Body of pancreas (tissue), 4 donors: ENCODE data around the gene KLHL15.

ENCODE experiments used
- POLR2A ChIP-seq, 3 donors: fragments of 450-650 bp; IDR thresholded peaks; one replicate each; pipeline ENCODE4 v1.6.1; 2016; ENCODE audit warnings: antibody characterized with exemption in 3 of 3, mild to moderate bottlenecking in 2 of 3
- TF ChIP-seq, protein P1 (sequence below), 7 experiments: fragments of 450-650 bp in 4 of 7; fragments of 200-600 bp in 3 of 7; sonication (generic) in 3 of 7; IDR thresholded peaks; one replicate each; pipeline ENCODE4 v1.5.1; 2016 to 2019; ENCODE audit warnings: antibody characterized with exemption in 7 of 7

GRCh38 chrX:23959781-23960180 lies 67.2 kb downstream of the KLHL15 start:
- TF ChIP-seq POLR2A (IDR thresholded peaks at IDR 0.05): no peak
- TF ChIP-seq, protein P1, sequence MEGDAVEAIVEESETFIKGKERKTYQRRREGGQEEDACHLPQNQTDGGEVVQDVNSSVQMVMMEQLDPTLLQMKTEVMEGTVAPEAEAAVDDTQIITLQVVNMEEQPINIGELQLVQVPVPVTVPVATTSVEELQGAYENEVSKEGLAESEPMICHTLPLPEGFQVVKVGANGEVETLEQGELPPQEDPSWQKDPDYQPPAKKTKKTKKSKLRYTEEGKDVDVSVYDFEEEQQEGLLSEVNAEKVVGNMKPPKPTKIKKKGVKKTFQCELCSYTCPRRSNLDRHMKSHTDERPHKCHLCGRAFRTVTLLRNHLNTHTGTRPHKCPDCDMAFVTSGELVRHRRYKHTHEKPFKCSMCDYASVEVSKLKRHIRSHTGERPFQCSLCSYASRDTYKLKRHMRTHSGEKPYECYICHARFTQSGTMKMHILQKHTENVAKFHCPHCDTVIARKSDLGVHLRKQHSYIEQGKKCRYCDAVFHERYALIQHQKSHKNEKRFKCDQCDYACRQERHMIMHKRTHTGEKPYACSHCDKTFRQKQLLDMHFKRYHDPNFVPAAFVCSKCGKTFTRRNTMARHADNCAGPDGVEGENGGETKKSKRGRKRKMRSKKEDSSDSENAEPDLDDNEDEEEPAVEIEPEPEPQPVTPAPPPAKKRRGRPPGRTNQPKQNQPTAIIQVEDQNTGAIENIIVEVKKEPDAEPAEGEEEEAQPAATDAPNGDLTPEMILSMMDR (IDR thresholded peaks at IDR 0.05): no peak
